Amniotic stem cell (primary cell): ENCODE measurements around the gene PDE9A.

ENCODE experiments used
- DNase-seq: peaks from one replicate; lab custom pipeline; 2025; lab: John Stamatoyannopoulos, UW

PDE9A gene

DNA sequence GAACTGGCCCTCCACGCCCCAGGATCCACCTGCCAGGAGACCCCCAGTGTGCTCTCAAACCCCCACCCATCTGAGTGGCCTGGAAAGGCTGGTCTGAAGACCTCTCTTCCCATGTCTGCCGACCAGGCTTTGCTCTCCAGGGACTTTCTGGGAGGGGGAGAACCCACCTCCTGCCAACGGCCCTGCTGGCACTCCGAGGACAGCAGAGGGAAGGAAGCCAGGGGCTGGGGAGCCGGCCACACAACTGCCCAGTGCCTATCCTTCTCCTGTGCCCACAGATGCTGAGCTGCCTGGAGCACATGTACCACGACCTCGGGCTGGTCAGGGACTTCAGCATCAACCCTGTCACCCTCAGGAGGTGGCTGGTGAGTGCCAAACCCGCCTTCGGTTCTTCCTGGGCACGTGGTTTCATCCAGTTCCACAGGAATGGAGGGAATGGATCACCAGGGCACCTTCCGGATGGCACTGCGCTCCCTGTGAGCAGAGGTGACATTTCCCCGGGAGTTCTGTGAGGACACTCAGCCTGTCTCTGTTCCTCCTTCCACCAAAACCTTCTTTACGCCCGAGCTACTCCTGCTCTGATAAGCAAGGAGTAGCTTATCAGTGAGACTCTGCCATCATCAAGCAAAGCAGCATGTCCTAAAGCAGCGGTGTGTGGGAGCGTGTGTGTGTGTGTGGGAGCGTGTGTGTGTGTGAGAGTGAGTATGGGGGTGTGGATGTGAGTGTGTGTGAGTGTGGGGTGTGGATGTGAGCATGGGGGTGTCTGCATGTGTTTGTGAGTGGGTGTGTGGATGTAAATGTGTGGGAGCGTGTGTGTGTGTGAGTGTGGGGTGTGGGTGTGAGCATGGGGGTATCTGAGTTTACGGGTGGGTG lies 105.5 kb downstream of the PDE9A start:
- no peak for DNase-seq

GRCh38 chr21:42759594-42759927 lies 106.1 kb downstream of the PDE9A start:
- no peak for DNase-seq

GRCh38 chr21:42760361-42760950 lies 107.0 kb downstream of the PDE9A start:
- DNase-seq: no peak

- no peak for DNase-seq
Observed at GRCh38 chr21:42760951-42761751, 107.7 kb downstream of the PDE9A start.

GRCh38 chr21:42761776-42762335 lies 108.4 kb downstream of the PDE9A start:
- DNase-seq: no peak

DNA sequence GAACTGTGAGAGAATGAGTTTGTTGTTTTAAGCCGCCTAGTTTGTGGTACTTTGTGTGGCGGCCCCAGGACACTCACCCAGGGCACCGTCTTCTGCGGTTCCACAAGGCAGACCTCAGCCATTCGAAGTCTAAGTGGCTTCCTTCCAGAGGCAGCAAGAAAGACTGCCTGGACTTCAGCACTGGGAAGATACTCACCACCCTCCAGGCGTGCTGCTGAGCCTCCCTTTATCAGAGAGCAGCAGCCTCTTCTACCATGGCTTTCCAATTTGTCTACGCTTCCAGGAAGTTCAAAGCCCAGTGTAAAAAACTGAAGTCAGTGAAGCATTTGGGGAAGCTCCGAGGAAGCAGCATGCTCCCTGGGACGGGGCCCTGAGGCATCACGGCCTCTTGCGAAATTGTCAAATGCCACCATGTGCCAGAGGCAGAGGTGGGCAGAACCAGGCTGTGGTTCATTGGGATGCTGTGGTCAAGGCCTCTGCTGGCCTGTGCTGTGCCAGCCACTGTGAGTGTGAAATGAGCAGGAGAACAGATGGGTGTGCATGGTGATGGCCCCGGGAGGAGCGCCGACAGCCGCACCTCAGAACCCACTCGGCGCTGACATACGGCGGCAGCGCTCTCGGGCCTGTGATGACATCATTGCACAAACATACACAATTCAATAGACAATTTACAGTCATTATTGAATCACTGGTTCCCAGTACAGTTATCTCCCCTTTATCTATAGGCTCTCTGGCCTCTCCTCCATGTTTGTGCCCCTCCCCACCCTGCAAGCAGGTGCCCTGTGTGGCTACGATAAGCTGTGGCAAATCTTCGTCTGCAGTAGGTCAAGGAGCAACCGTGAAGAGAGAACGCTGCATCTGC lies 110.4 kb downstream of the PDE9A start:
- DNase-seq: no peak

- DNase-seq: no peak
Observed at GRCh38 chr21:42764443-42764760, 111.0 kb downstream of the PDE9A start.

DNA sequence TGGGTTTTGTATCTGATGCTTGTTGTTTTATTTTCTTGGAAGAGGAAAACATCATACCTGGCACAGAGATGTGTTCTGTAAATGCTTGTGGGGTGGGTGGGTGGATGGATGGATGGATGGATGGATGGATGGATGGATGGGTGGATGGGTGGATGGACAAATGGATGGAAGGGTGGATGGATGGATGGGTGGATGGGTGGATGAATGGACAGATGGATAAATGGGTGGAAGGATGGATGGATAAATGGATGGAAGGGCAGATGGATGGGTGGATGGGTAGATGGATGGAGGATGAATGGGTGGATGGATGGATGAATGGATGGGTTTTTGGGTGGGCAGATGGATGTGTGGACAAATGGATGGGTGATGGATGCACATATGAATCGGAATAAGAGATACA lies 111.5 kb downstream of the PDE9A start:
- no peak for DNase-seq

DNA sequence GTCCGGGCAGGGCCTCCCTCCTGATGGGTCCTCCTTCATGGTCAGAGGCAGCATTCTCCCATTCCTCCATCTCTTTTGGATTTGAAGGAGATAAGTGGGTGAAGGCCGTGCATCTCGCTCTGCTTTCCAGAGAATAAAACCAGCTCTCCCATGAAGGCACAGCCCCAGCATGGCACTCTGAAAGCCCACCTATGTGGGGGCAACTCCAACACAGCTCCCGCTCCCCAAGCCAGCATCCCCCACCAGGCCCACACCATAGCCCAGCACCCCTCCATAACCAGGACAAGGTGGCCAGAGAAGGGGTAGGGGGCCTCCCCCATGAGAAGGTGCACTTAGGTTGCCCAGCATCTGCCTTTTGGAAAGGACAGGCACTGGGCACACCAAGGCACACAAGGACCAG lies 112.2 kb downstream of the PDE9A start:
- DNase-seq: no peak

DNA sequence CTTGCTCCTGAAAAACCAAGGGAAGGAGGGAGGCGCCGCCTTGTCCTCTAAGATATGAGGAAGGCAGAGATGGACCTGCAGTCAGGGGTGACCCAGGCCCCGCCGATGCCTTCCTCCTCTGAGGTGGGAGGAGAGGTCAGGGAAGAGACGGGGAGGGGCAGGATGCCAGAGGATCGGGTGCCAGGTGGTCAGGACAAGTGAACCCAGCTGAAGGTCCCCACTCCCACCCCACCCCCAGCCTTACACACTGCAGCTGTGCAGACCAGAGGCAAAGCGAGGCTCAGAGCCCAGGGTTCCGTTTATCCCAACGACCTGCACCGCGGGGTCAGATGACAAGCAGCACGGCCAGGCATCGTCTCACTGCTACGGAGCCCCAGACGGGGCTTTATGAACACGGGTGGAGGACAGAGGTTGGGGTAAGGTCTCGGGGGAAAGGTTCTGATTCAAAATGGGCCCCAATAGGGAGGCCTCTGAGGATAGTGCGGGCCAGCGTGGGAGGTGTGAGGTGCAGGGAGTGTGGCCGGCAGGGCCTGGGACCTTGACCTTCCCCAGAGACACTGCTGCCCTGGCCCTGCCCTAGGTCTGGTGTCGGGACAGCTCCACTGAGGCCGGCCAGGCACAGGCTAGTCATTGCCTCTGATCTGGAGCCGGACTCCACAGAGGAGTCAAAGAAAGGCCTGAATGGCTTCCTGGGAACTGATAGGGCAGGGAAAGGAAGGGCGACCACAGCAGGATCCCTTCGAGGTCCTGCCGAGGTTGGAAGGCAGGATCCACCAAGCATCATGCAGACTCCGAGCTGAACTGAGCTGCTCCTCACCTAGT lies 113.5 kb downstream of the PDE9A start:
- no peak for DNase-seq

DNA sequence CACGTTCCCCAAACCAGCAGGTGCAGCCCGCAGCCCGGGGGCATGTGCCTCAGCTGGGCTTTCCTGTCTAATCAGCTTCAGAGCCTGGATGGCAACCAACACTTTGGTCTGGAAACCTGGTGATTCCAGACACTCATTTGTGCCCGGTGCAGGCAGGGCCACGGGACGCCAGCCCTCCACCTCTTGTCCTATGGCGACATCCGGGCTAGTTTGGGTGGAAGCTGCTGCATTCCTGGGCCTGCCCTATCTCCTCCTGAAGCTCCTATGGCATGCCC lies 114.1 kb downstream of the PDE9A start:
- no peak for DNase-seq

- DNase-seq: no peak
Observed at GRCh38 chr21:42768324-42769121, 115.1 kb downstream of the PDE9A start.

DNA sequence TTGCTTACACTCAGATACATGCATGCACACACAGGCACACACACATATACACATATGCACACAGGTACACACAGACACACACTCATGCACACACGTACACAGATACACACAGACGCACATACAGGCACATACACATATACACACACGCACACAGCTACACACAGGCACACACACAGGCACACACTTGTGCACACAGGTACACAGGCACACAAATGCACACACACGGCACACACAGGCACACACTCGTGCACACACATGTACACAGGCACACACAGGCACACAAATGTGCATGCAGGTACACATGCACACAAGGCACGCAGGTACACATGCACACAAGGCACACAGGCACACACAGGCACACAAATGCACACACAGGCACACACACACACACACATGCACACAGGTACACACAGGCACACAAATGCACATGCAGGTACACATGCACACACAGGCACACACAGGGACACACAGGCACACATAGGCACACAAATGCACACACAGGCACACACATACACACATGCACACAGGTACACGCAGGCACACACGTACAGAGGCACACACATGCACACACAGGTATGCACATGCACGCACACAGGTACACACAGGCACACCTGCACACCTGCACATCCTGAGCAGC lies 115.9 kb downstream of the PDE9A start:
- DNase-seq: no peak

DNA sequence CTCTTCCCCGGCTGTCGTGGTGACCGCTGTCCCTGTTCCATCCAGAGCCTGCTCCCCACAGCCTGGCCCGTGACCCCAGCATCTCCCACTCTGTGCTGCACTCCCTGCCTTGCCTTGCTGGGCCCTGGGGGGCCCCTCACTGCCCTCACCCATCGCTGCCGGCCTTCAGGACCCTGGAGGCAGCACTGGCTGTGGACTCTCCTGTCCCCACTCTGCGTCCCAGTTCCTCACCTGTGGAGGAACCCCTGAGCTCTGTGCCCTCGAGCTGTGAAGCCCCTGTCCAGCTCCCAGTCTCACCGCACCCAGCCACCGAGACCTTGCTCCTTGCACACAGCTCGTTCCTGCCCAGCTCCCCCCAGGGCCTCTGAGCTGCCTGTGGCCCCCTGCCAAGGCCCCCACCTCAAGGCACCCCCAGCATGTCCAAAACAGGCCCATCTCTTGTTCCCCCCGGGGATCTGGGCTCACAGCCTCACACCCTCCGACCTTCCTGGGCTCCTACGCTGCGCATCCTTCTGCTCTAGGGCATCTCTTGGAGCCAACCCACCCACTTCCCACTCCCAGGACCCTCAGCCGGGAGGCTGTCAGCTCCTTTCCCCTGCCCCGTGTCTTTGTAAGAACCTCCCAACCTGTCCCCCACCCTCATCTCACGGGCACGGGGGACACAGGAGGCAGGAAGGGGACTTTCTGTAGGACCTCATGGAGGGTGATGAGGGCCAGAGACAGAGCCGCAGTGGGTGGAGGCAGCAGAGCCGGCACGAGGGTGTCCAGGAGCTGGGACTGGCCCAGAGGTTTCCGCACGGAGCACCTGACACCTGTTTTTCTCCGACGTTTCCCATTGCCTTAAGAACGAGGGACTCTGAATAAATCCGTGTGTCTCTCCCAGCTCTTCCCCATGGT lies 116.6 kb downstream of the PDE9A start:
- no peak for DNase-seq

DNA sequence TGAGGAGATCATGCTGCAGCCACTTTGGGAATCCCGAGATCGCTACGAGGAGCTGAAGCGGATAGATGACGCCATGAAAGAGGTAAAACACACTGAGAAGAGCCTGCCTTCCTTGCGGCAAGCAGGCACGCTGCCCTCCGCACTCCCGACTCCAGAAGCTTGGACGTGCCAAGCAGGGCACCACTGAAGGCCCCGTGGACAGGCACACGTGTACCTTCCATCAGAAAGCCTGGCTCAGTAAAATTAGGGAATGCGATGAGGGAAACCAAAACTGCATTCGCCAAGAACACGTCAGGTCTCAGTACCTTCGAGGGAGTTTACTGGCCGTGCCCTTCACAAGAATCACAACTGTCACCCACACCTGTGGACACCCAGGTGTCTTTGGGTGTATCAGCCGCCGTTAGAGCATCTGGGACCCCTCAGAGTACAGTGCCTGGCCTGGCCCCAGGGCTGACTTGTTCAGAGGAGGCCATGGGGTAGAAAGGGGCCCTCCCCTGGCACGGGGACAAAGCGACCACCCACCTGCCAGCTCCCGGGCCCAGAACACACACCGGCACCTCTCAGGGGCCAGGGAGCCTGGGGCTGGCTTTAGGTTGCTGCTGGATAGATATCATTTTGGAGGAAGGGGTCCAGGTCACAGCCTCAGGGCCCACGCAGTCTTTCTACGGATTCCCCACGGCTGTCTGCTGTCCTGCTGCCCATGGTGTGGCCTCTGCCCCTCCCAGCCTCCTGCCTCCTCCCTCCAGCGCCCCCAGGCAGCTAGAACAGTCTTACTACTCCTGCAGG lies 117.5 kb downstream of the PDE9A start:
- no peak for DNase-seq

DNA sequence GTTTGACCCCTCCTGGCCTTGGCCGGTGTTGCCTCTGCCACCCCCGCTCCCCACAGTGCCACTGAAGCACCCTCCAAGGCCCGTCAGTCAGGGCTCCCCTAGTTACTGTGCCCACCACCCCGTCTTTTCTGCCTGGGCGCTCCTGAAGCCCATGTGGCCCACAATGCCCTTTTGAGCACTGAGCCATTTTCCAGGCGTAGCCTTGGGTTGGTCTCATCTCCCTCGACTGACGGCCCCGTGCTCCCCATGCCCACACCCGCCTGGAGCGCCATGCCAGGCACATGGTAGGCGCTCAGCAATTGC lies 118.0 kb downstream of the PDE9A start:
- no peak for DNase-seq

DNA sequence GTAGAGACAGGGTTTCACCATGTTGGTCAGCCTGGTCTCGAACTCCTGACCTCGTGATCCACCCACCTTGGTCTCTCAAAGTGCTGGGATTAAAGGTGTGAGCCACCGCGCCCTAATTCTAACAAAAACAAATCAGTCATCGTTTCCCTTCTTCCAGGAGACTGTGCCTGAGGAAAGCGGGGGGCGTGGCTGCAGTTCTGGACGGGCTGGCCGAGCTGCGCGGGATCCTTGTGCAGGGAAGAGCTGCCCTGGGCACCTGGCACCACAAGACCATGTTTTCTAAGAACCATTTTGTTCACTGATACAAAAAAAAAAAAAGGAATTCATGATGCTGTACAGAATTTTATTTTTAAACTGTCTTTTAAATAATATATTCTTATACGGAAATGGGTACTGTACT lies 121.7 kb downstream of the PDE9A start:
- no peak for DNase-seq

DNA sequence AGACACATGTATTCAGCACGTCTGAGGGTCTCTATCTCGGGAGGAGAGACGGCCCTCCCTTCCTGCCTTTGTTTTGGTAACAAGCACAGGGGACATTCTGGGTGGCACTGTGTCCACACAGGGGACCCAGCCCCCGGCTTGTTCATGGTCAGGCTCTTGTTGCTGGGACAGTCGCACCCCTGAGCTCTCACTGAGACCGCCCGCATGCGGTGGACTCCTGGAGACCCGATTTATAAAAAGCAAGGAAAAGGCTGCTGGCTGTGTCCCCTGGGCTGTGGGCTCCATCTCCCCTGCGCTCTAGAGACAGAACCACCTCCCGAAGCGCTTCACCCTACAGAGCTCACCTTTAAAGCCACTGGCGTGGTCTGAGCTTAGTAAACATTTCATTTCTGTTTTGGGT lies 122.5 kb downstream of the PDE9A start:
- no peak for DNase-seq
